Measurements from ENCODE around the gene BPIFB6. TPM values are rescaled to one million over a fixed set of nuclear protein-coding genes. Genes with fewer than 3 reads are reported as not detected.

BPIFB6 gene
- total and polyA plus RNA-seq, 2 donors from 2014 or later = not detected

GRCh38 chr20:33014336-33015113 lies 16.9 kb upstream of the BPIFB6 start:
- no peak overlapping the region for H3K4me3 ChIP-seq (ENCODE audit: low read length in 3 of 3)
- H3K9me3 ChIP-seq (ENCODE audit: control insufficient read depth in 2 of 3, insufficient read depth in 1 of 3, low read length in 3 of 3) = no peaks in the 10 kb centered on the region
- no peak overlapping the region for H3K27ac ChIP-seq (ENCODE audit: low read depth in 2 of 2, low read length in 2 of 2)
- intact Hi-C loops (cut with DNase I) = no loop called here
- no peaks in the 10 kb centered on the region for H3K36me3 ChIP-seq (ENCODE audit: control insufficient read depth in 2 of 3, insufficient read depth in 3 of 3, low read length in 3 of 3)
- no peak for TF ChIP-seq CTCF (IDR thresholded peaks at IDR 0.05; ENCODE audit: borderline replicate concordance, extremely low read depth, insufficient read depth)
- DNase-seq (no peak), FAIRE-seq (no peak)
- H3K27me3 ChIP-seq (ENCODE audit: control insufficient read depth, insufficient read depth, low read length) = no peaks in the 10 kb centered on the region
- peaks cover 0 to 3% (median 0%) of the 10 kb centered on the region in 3 donors for H3K4me1 ChIP-seq (ENCODE audit: control insufficient read depth in 2 of 3, insufficient read depth in 2 of 3, low read depth in 1 of 3, low read length in 3 of 3)
- H3K9ac ChIP-seq (ENCODE audit: low read length in 3 of 3) = no peak overlapping the region

GRCh38 chr20:33015114-33015484 lies 16.3 kb upstream of the BPIFB6 start:
- intact Hi-C loops (cut with DNase I) = no loop called here
- Histone ChIP-seq H3K27me3 (ENCODE audit: control insufficient read depth, insufficient read depth, low read length) (no peaks in the 10 kb centered on the region), H3K4me3 (ENCODE audit: low read length in 3 of 3) (no peak overlapping the region), H3K4me1 (ENCODE audit: control insufficient read depth in 2 of 3, insufficient read depth in 2 of 3, low read depth in 1 of 3, low read length in 3 of 3) (no peaks in the 10 kb centered on the region), H3K9me3 (ENCODE audit: control insufficient read depth in 2 of 3, insufficient read depth in 1 of 3, low read length in 3 of 3) (no peaks in the 10 kb centered on the region), H3K9ac (ENCODE audit: low read length in 3 of 3) (no peak overlapping the region), H3K36me3 (ENCODE audit: control insufficient read depth in 2 of 3, insufficient read depth in 3 of 3, low read length in 3 of 3) (no peaks in the 10 kb centered on the region), H3K27ac (ENCODE audit: low read depth in 2 of 2, low read length in 2 of 2) (no peak overlapping the region)
- no peak for TF ChIP-seq CTCF (IDR thresholded peaks at IDR 0.05; ENCODE audit: borderline replicate concordance, extremely low read depth, insufficient read depth)
- FAIRE-seq (no peak), DNase-seq (peak in 3 of 5 donors; percentile 15 to 31 (median 22))

GRCh38 chr20:33015700-33016580 lies 15.5 kb upstream of the BPIFB6 start:
- no peak overlapping the region for H3K9ac ChIP-seq (ENCODE audit: low read length in 3 of 3)
- intact Hi-C loops (cut with DNase I) = no loop called here
- H3K27ac ChIP-seq (ENCODE audit: low read depth in 2 of 2, low read length in 2 of 2) = no peak overlapping the region
- TF ChIP-seq CTCF (IDR thresholded peaks at IDR 0.05; ENCODE audit: borderline replicate concordance, extremely low read depth, insufficient read depth) = no peak
- H3K36me3 ChIP-seq (ENCODE audit: control insufficient read depth in 2 of 3, insufficient read depth in 3 of 3, low read length in 3 of 3) = no peaks in the 10 kb centered on the region
- FAIRE-seq = no peak
- no peaks in the 10 kb centered on the region for H3K27me3 ChIP-seq (ENCODE audit: control insufficient read depth, insufficient read depth, low read length)
- no peak overlapping the region for H3K4me3 ChIP-seq (ENCODE audit: low read length in 3 of 3)
- no peak for DNase-seq
- H3K4me1 ChIP-seq (ENCODE audit: control insufficient read depth in 2 of 3, insufficient read depth in 2 of 3, low read depth in 1 of 3, low read length in 3 of 3) = no peaks in the 10 kb centered on the region
- H3K9me3 ChIP-seq (ENCODE audit: control insufficient read depth in 2 of 3, insufficient read depth in 1 of 3, low read length in 3 of 3) = no peaks in the 10 kb centered on the region
